GM12891 (cell line): Measurements from ENCODE around the gene FOXD1.

Source experiments
- POLR2A ChIP-seq: IDR thresholded peaks from 2 replicates; pipeline ENCODE4 v1.6.1; 2011; ENCODE audit warnings: low read depth, low read length, control low read depth
- TAF1 ChIP-seq: IDR thresholded peaks from 2 replicates; pipeline ENCODE4 v1.6.1; 2011; ENCODE audit warnings: low read depth, low read length, control low read depth

DNA sequence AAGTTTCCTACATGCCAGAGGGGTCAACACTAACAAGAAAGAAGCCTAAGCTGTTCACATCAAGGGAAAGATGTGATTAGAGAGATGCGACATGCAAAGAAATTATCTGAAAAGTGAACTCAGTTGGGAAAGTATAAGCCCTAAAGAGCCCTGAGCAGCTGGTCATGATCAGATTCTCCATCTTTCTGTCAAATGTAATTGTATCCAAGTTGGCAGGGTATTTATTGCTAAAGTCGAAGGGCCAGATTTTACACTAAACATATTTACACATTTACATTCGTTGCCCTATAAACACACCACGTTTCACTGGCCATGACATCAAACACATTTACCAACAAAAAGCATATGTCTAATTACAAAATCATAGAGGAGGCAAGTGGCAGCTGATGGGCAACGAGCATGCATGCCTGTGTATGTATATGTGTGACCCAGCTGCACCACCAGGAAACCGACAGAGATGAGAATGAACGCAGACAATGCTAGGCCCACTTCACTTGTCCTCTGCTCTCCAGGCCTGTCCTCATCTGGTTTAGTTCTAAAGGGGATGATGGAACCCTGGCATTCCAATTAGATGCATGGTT, 6.3 kb downstream of the FOXD1 start:
- TF ChIP-seq POLR2A (no peak), TAF1 (no peak)
